Activated gamma-delta T cell treated with anti-CD3 and anti-CD28 coated beads, Interleukin-2, amount 50 U/mL, for 16 hours (primary cell): ENCODE results near the gene ISCA2.

Experiments
- DNase-seq: peaks from one replicate; pipeline ENCODE4 v3.0.0-alpha.2; 2020; ENCODE audit warnings: low read depth

ISCA2 gene

GRCh38 chr14:74508844-74509428 is 15.4 kb downstream of the ISCA2 start:
- no peak for DNase-seq

- no peak for DNase-seq
Observed at GRCh38 chr14:74509587-74510222, 16.1 kb downstream of the ISCA2 start.

GRCh38 chr14:74510223-74510931 is 16.8 kb downstream of the ISCA2 start:
- DNase-seq, result no peak

GRCh38 chr14:74510959-74511409 is 17.4 kb downstream of the ISCA2 start:
- DNase-seq, result no peak

GRCh38 chr14:74511966-74512830 is 18.6 kb downstream of the ISCA2 start:
- no peak for DNase-seq

GRCh38 chr14:74514471-74514941 is 20.9 kb downstream of the ISCA2 start:
- no peak for DNase-seq

- DNase-seq, result no peak
Observed at GRCh38 chr14:74515891-74516412, 22.4 kb downstream of the ISCA2 start.

- DNase-seq, result no peak
Observed at GRCh38 chr14:74516451-74517160, 23.0 kb downstream of the ISCA2 start.

- DNase-seq, result no peak
Observed at GRCh38 chr14:74517731-74518130, 24.2 kb downstream of the ISCA2 start.

GRCh38 chr14:74518221-74518620 is 24.7 kb downstream of the ISCA2 start:
- no peak for DNase-seq

- DNase-seq, result no peak
Observed at GRCh38 chr14:74519316-74520074, 25.9 kb downstream of the ISCA2 start.

- DNase-seq, result no peak
Observed at GRCh38 chr14:74521756-74522155, 28.2 kb downstream of the ISCA2 start.

- no peak for DNase-seq
Observed at GRCh38 chr14:74522740-74523139, 29.2 kb downstream of the ISCA2 start.

GRCh38 chr14:74524076-74524811 is 30.7 kb downstream of the ISCA2 start:
- DNase-seq, result no peak

- no peak for DNase-seq
Observed at GRCh38 chr14:74524812-74525135, 31.2 kb downstream of the ISCA2 start.

- no peak for DNase-seq
Observed at GRCh38 chr14:74525361-74525851, 31.8 kb downstream of the ISCA2 start.

GRCh38 chr14:74526854-74527585 is 33.5 kb downstream of the ISCA2 start:
- no peak for DNase-seq

- DNase-seq, result no peak
Observed at GRCh38 chr14:74527736-74528280, 34.2 kb downstream of the ISCA2 start.

- no peak for DNase-seq
Observed at GRCh38 chr14:74528406-74528805, 34.8 kb downstream of the ISCA2 start.
